Astrocyte (in vitro differentiated cells and primary cell): ENCODE data around the gene EML1. TPM values are rescaled to one million over a fixed set of nuclear protein-coding genes. Genes with fewer than 3 reads are reported as not detected.

Source experiments
- DNase-seq: peaks from one replicate; pipeline ENCODE4 v3.0.0-alpha.2; 2010; ENCODE audit warnings: low read depth
- FAIRE-seq: peaks from 2 replicates; lab custom pipeline; 2011; peaks lifted over from hg19 to GRCh38; lab: Jason Lieb, UNC
- H2AFZ ChIP-seq: 2 replicates; pipeline ENCODE4 v1.6.0; 2012; ENCODE audit warnings: low read depth, low read length, inconsistent platforms
- H3K27ac ChIP-seq: 2 replicates; pipeline ENCODE4 v1.5.1; 2011; ENCODE audit warnings: low read depth, low read length, inconsistent platforms
- H3K27me3 ChIP-seq: 2 replicates; pipeline ENCODE4 v1.6.0; 2011; ENCODE audit warnings: low read length, inconsistent platforms; ENCODE audit not compliant: insufficient read depth
- H3K36me3 ChIP-seq: 2 replicates; pipeline ENCODE4 v1.5.1; 2011; ENCODE audit warnings: low read length, inconsistent platforms; ENCODE audit not compliant: insufficient read depth
- H3K4me1 ChIP-seq: 2 replicates; pipeline ENCODE4 v1.5.1; 2011; ENCODE audit warnings: low read length, inconsistent platforms; ENCODE audit not compliant: insufficient read depth
- H3K4me2 ChIP-seq: 2 replicates; pipeline ENCODE4 v1.6.0; 2012; ENCODE audit warnings: low read length, inconsistent platforms
- H3K4me3 ChIP-seq: 2 replicates; pipeline ENCODE4 v1.5.1; 2011; ENCODE audit warnings: low read depth, mild to moderate bottlenecking, low read length, inconsistent platforms; ENCODE audit not compliant: insufficient read depth
- H3K79me2 ChIP-seq: 2 replicates; pipeline ENCODE4 v1.6.0; 2012; ENCODE audit warnings: mild to moderate bottlenecking, low read length, inconsistent platforms; ENCODE audit not compliant: insufficient read depth
- H3K9ac ChIP-seq: 2 replicates; pipeline ENCODE4 v1.6.0; 2012; ENCODE audit warnings: mild to moderate bottlenecking, low read length, inconsistent platforms
- H3K9me3 ChIP-seq: 2 replicates; pipeline ENCODE4 v1.5.1; 2012; ENCODE audit warnings: low read depth, mild to moderate bottlenecking, low read length, inconsistent platforms; ENCODE audit not compliant: insufficient read depth
- H4K20me1 ChIP-seq: 2 replicates; pipeline ENCODE4 v1.6.0; 2012; ENCODE audit warnings: low read length, inconsistent platforms; ENCODE audit not compliant: insufficient read depth
- H3K27ac Mint-ChIP-seq: one replicate; pipeline ENCODE4 v1.8.0; 2021; ENCODE audit warnings: mild to moderate bottlenecking, mixed read lengths; ENCODE audit not compliant: unreplicated experiment
- H3K27me3 Mint-ChIP-seq: one replicate; pipeline ENCODE4 v1.8.0; 2021; ENCODE audit warnings: low read depth, mixed read lengths; ENCODE audit not compliant: unreplicated experiment
- H3K36me3 Mint-ChIP-seq: one replicate; pipeline ENCODE4 v1.8.0; 2021; ENCODE audit warnings: low read depth, mixed read lengths; ENCODE audit not compliant: unreplicated experiment
- H3K4me1 Mint-ChIP-seq: one replicate; pipeline ENCODE4 v1.8.0; 2021; ENCODE audit warnings: low read depth, mixed read lengths; ENCODE audit not compliant: unreplicated experiment
- H3K4me3 Mint-ChIP-seq: one replicate; pipeline ENCODE4 v1.8.0; 2021; ENCODE audit warnings: mild to moderate bottlenecking, moderate library complexity, mixed read lengths; ENCODE audit not compliant: unreplicated experiment
- H3K9me3 Mint-ChIP-seq: one replicate; pipeline ENCODE4 v1.8.0; 2021; ENCODE audit warnings: mild to moderate bottlenecking, mixed read lengths; ENCODE audit not compliant: unreplicated experiment
- CTCF ChIP-seq: IDR thresholded peaks from 2 replicates; pipeline ENCODE4 v1.5.1; 2011; ENCODE audit warnings: low read depth, mild to moderate bottlenecking, inconsistent platforms, low read length, moderate library complexity; ENCODE audit not compliant: insufficient read depth
- EZH2 ChIP-seq: IDR thresholded peaks from 2 replicates; pipeline ENCODE4 v1.6.1; 2012; ENCODE audit warnings: mild to moderate bottlenecking, low read length, inconsistent platforms; ENCODE audit not compliant: insufficient read depth
- total RNA-seq: library from RNA; stranded (reverse); gene quantifications from 2 replicates; pipeline ENCODE4 v1.2.1, GENCODE V29; 2021

Gene EML1
- total RNA-seq, 1 donor from 2014 or later: 17.1 TPM

GRCh38 chr14:99831903-99832685 lies 38.9 kb downstream of the EML1 start:
- H3K27me3 ChIP-seq: no peaks in the 10 kb centered on the region
- H3K4me1 Mint-ChIP-seq: no peaks in the 10 kb centered on the region
- no peaks in the 10 kb centered on the region for H3K4me1 ChIP-seq
- H3K27me3 Mint-ChIP-seq: no peaks in the 10 kb centered on the region
- H4K20me1 ChIP-seq: peaks cover 92% of the 10 kb centered on the region
- no peak overlapping the region for H3K4me2 ChIP-seq
- no peaks in the 10 kb centered on the region for H3K36me3 ChIP-seq
- TF ChIP-seq EZH2 (no peak), CTCF (no peak)
- no peaks in the 10 kb centered on the region for H3K9me3 ChIP-seq
- no peak overlapping the region for H2AFZ ChIP-seq
- no peak overlapping the region for H3K4me3 Mint-ChIP-seq
- peaks cover 90% of the 10 kb centered on the region for H3K79me2 ChIP-seq
- H3K9ac ChIP-seq: no peak overlapping the region
- no peak overlapping the region for H3K27ac ChIP-seq
- DNase-seq (no peak), FAIRE-seq (no peak)
- peaks cover 3% of the 10 kb centered on the region for H3K36me3 Mint-ChIP-seq
- no peaks in the 10 kb centered on the region for H3K9me3 Mint-ChIP-seq
- no peak overlapping the region for H3K27ac Mint-ChIP-seq
- no peak overlapping the region for H3K4me3 ChIP-seq

GRCh38 chr14:99837822-99838221 lies 44.6 kb downstream of the EML1 start:
- no peak overlapping the region for H2AFZ ChIP-seq
- Mint-ChIP-seq H3K36me3 (peaks cover 1% of the 10 kb centered on the region), H3K27ac (no peak overlapping the region), H3K9me3 (no peaks in the 10 kb centered on the region), H3K4me3 (no peak overlapping the region), H3K27me3 (peaks cover 2% of the 10 kb centered on the region), H3K4me1 (peaks cover 10% of the 10 kb centered on the region)
- no peak for FAIRE-seq
- H3K4me3 ChIP-seq: no peak overlapping the region
- H3K9ac ChIP-seq: no peak overlapping the region
- H3K27ac ChIP-seq: no peak overlapping the region
- H3K4me1 ChIP-seq: peaks cover 5% of the 10 kb centered on the region
- DNase-seq: no peak
- peaks cover 90% of the 10 kb centered on the region for H4K20me1 ChIP-seq
- H3K27me3 ChIP-seq: no peaks in the 10 kb centered on the region
- H3K4me2 ChIP-seq: no peak overlapping the region
- H3K9me3 ChIP-seq: no peaks in the 10 kb centered on the region
- peaks cover 71% of the 10 kb centered on the region for H3K79me2 ChIP-seq
- TF ChIP-seq EZH2: no peak
- TF ChIP-seq CTCF: no peak
- no peaks in the 10 kb centered on the region for H3K36me3 ChIP-seq

GRCh38 chr14:99838639-99839134 lies 45.5 kb downstream of the EML1 start:
- Histone ChIP-seq H3K4me3 (no peak overlapping the region), H4K20me1 (peaks cover 89% of the 10 kb centered on the region), H3K36me3 (no peaks in the 10 kb centered on the region), H2AFZ (no peak overlapping the region), H3K79me2 (peaks cover 71% of the 10 kb centered on the region), H3K4me2 (peak overlapping the region; percentile 56), H3K4me1 (peaks cover 5% of the 10 kb centered on the region), H3K27me3 (no peaks in the 10 kb centered on the region), H3K27ac (no peak overlapping the region), H3K9ac (no peak overlapping the region), H3K9me3 (no peaks in the 10 kb centered on the region)
- Mint-ChIP-seq H3K27ac (peak overlapping the region; percentile 13), H3K4me3 (peak overlapping the region; percentile 51), H3K9me3 (no peaks in the 10 kb centered on the region), H3K27me3 (peaks cover 2% of the 10 kb centered on the region), H3K36me3 (peaks cover 1% of the 10 kb centered on the region), H3K4me1 (peaks cover 10% of the 10 kb centered on the region)
- no peak for FAIRE-seq
- TF ChIP-seq CTCF: no peak
- TF ChIP-seq EZH2: no peak
- peak; percentile 47 for DNase-seq
